ENCODE data around the gene MYO10.
"Not testable (repeated sequence)": the region's sequence is repeated elsewhere in the genome, so short reads cannot be mapped to it uniquely, and the experiment has no call there.

Gene MYO10

GRCh38 chr5:16936150-16936988 lies at the start of gene MYO10:
Gene MYO10 (minus strand): TSS chr5:16936288. CDS start chr5:16935808, 480 bp downstream.
- in situ Hi-C loops (cut with HindIII; ENCODE audit: low sequenced_read_pairs): loop anchor here (10.0 kb wide), 1 partner anchor 228 kb away; no protein-coding TSS in a partner anchor

DNA sequence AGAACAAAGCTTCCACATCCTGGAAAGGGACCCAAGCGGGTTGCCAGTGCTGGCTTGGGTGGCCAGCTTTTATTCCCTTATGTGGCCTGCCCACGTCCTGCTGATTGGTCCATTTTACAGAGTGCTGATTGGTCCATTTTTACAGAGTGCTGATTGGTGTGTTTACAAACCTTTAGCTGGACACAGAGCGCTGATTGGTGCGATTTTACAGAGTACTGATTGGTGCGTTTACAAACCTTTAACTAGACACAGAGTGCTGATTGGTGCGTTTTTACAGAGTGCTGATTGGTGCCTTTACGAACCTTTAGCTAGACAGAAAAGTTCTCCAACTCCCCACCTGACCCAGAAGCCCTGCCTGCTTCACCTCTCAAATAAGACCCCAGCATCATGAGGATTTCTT lies 49.2 kb upstream of the MYO10 start:
- in situ Hi-C loops (cut with HindIII; ENCODE audit: low sequenced_read_pairs): not testable (repeated sequence)

DNA sequence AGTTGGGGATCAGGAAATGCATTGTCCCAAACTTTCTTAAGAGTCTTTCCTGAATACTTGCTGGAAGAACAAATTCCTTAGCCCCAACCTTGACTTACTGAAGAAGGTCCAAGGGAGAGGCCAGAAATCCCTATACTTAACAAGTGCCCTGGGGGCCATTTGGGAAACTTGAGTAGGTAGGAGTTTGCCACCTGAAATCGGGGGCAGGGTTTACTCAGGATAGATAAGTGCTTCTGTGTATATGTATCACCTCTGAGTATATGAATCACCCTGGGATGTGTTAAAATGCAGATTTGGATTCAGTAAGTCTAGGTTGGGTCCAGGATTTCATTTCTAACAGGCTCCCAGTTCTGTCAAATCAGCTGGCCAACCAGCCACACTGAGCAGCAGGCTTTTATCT lies 47.9 kb upstream of the MYO10 start:
- in situ Hi-C loops (cut with HindIII; ENCODE audit: low sequenced_read_pairs): no loop called here

DNA sequence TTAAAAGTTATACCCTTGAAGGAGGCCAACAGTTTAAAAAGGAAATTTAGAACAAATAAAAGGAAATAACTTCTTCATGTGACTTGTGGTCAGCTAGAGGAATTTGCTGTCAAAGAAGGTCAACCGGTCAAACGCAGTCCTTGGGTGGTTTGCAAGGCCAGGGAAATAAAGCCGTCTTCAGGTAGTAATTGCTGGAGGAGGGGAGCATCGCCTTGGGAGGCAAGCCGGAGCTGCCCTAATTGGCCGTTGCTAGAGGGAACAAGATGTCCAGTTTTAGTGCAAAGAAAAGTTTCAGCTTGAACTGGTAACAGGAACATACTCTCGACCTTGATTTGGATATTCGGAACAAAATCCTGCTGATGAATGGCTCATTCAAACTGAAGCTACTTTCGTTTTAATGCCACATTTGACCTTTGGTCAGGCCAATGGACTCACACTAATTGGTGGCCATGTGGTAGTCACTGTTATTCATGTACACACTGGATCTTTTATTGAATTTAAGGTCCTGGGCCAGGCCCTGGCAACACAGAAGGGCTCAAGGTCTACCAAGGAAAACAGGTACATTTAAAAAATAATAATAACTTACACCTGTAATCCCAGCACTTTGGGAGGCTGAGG lies 47.0 kb upstream of the MYO10 start:
- in situ Hi-C loops (cut with HindIII; ENCODE audit: low sequenced_read_pairs): no loop called here

- in situ Hi-C loops (cut with HindIII; ENCODE audit: low sequenced_read_pairs): no loop called here
Measured at GRCh38 chr5:16981700-16982099, 45.6 kb upstream of the MYO10 start.

- in situ Hi-C loops (cut with HindIII; ENCODE audit: low sequenced_read_pairs): no loop called here
Measured at GRCh38 chr5:16980983-16981382, 44.9 kb upstream of the MYO10 start.

GRCh38 chr5:16978296-16978695 lies 42.2 kb upstream of the MYO10 start:
- in situ Hi-C loops (cut with HindIII; ENCODE audit: low sequenced_read_pairs): no loop called here

DNA sequence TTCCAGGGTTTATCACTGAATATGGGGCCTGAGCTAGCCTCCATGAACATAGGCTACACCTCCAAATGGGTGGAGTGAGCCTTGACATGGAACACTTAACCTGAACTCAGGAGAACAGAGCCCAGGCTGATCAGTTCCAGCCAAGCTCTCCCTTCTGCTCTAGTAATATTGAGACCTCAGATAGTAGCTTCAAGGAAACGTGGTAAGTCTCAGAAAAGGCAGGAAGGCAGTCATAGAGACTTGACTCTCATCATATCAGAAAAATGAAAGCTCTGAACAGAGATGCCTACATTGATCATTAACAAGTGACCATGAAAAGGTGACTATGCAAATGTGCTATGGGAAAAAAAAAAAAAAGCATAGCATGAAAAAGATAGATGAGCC lies 40.5 kb upstream of the MYO10 start:
- in situ Hi-C loops (cut with HindIII; ENCODE audit: low sequenced_read_pairs): no loop called here

DNA sequence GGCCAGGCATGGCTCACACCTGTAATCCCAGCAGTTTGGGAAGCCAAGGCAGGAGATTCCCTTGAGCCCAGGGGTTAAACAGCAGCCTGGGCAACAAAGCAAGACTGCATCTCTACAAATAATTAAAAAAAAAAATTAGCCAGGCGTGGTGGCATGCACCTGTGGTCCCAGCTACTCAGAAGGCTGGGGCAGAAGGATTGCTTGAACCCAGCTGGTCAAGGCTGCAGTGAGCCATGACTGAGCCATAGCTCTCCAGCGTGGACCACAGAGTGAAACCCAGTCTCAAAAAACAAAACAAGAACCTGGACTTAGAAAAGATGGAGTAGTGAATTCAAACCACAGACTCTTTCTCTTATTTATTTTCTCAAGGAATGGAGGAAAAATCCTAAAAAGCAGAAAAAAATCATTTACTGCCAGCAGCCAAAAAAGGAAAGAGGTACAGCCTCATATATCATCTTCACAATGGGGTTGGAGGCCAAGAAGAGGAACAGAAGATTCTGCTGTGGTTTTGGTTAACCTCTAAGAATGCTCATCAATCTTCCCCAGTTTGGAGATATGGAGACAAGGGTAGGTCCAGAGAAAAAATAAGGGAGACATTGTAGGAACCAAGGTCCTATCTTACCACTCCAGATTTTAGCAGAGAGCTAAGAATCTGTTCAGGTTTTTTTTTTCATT lies 40.0 kb upstream of the MYO10 start:
- in situ Hi-C loops (cut with HindIII; ENCODE audit: low sequenced_read_pairs): no loop called here

GRCh38 chr5:16974981-16975380 lies 38.9 kb upstream of the MYO10 start:
- in situ Hi-C loops (cut with HindIII; ENCODE audit: low sequenced_read_pairs): no loop called here

DNA sequence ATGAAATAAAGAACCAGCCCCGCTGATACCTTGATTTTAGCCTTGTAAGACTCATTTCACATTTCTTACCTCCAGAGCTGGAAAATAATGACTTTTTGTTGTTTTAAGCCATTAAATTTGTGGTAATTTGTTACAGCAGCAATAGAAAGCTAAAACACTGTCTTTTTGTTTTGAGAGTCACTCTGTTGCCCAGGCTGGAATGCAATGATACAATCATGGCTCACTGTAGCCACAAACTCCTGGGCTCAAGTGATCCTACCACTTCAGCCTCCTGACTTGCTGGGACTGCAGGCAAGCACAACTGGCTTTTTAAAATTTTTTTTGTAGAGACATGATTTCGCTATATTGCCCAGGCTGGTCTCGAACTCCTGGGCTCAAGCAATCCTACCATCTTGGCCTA lies 34.7 kb upstream of the MYO10 start:
- in situ Hi-C loops (cut with HindIII; ENCODE audit: low sequenced_read_pairs): no loop called here

- in situ Hi-C loops (cut with HindIII; ENCODE audit: low sequenced_read_pairs): no loop called here
Measured at GRCh38 chr5:16970260-16970659, 34.2 kb upstream of the MYO10 start.

GRCh38 chr5:16965581-16965980 lies 29.5 kb upstream of the MYO10 start:
- in situ Hi-C loops (cut with HindIII; ENCODE audit: low sequenced_read_pairs): no loop called here

- in situ Hi-C loops (cut with HindIII; ENCODE audit: low sequenced_read_pairs): no loop called here
Measured at GRCh38 chr5:16963821-16964220, 27.7 kb upstream of the MYO10 start.

GRCh38 chr5:16961131-16961530 lies 25.0 kb upstream of the MYO10 start:
- in situ Hi-C loops (cut with HindIII; ENCODE audit: low sequenced_read_pairs): no loop called here

DNA sequence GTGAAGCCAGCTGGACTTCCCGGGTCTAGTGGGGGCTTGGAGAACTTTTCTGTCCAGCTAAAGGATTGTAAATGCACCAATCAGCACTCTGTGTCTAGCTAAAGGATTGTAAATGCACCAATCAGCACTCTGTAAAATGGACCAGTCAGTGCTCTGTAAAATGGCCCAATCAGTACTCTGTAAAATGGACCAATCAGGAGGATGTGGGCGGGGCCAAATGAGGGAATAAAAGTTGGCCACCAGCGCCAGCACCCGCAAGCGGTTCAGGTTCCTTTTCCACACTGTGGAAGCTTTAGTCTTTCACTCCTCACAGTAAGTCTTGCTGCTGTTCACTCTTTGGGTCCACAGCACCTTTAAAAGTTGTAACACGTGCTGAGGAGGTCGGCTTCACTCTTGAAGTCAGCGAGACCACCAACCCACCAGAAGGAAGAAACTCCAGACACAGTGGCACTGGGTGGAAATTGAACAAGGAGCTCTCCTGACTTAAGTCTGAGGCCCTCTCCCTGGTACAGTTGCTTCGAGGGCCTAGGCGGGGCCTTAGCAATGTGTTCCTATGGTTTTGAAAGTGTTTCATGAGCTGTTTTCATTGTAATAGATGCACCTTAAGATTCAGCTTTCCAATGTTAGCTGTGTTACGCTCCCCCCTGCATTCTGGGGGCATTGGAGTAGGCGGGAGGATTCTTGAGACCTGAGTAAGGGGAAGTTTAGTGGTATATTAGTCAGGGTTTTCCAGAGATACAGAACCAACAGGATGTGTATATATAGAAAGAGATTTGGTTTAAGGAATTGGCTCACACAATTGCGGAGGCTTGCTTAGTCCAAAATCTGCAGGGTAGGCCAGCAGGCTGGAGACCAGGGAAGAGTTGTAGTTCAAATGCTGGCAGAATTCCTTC lies 21.5 kb upstream of the MYO10 start:
- in situ Hi-C loops (cut with HindIII; ENCODE audit: low sequenced_read_pairs): no loop called here

- in situ Hi-C loops (cut with HindIII; ENCODE audit: low sequenced_read_pairs): no loop called here
Measured at GRCh38 chr5:16953729-16954128, 17.6 kb upstream of the MYO10 start.

GRCh38 chr5:16952968-16953671 lies 17.0 kb upstream of the MYO10 start:
- in situ Hi-C loops (cut with HindIII; ENCODE audit: low sequenced_read_pairs): no loop called here

- in situ Hi-C loops (cut with HindIII; ENCODE audit: low sequenced_read_pairs): no loop called here
Measured at GRCh38 chr5:16946725-16947124, 10.6 kb upstream of the MYO10 start.

DNA sequence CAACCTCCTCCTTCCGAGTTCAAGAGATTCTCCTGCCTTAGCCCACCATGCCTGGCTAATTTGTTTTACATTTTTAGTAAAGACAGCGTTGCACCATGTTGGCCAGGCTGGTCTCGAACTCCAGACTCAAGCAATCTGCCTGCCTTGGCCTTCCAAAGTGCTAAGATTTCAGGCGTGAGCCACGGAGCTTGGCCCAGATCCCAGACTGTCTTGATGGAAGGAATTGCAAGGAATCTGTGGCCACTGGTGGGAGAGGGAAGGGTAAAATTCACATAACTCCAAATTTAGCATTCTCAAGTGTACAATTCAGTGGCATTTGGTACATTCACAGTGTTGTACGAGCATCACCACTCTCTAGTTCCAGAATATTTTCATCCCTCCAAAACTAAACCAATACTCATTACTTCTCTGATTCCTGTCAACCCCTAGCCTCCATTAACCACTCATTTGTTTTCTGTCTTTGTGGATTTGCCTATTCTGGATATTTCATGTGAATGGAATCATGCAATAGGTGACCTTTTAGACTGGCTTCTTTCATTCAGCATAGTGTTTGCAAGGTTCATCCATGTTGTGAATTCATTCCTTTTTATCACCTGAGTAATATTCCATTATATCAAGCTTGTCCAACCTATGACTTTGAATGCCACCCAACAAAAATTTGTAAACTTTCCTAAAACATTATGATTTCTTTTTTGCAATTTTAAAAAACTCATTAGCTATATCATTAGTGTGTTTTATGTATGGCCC lies 8.9 kb upstream of the MYO10 start:
- in situ Hi-C loops (cut with HindIII; ENCODE audit: low sequenced_read_pairs): no loop called here
